ENCODE measurements around the gene TRIM63.

Gene TRIM63

GRCh38 chr1:26078286-26079177 is 11.1 kb upstream of the TRIM63 start:
- DNase-seq (ENCODE audit: low spot score) = no peak
- no peak for TF ChIP-seq CTCF (IDR thresholded peaks at IDR 0.05)
- H3K4me3 ChIP-seq = no peak overlapping the region
- H3K27ac ChIP-seq = no peak overlapping the region

GRCh38 chr1:26077524-26077923 is 10.1 kb upstream of the TRIM63 start:
- no peak for DNase-seq (ENCODE audit: low spot score)
- H3K4me3 ChIP-seq = no peak overlapping the region
- TF ChIP-seq CTCF (IDR thresholded peaks at IDR 0.05) = no peak
- no peak overlapping the region for H3K27ac ChIP-seq

- TF ChIP-seq CTCF (IDR thresholded peaks at IDR 0.05) = no peak
- DNase-seq (ENCODE audit: low spot score) = no peak
- H3K4me3 ChIP-seq = no peak overlapping the region
- H3K27ac ChIP-seq = no peak overlapping the region
Measured at GRCh38 chr1:26075421-26076144, 8.2 kb upstream of the TRIM63 start.

GRCh38 chr1:26072305-26072704 is 4.9 kb upstream of the TRIM63 start:
- DNase-seq (ENCODE audit: low spot score) = no peak
- TF ChIP-seq CTCF (IDR thresholded peaks at IDR 0.05) = no peak
- Histone ChIP-seq H3K27ac (no peak overlapping the region), H3K4me3 (no peak overlapping the region)

- no peak overlapping the region for H3K27ac ChIP-seq
- H3K4me3 ChIP-seq = no peak overlapping the region
- TF ChIP-seq CTCF (IDR thresholded peaks at IDR 0.05) = no peak
- DNase-seq (ENCODE audit: low spot score) = no peak
Measured at GRCh38 chr1:26070963-26071342, 3.5 kb upstream of the TRIM63 start.

- no peak overlapping the region for H3K27ac ChIP-seq
- H3K4me3 ChIP-seq = no peak overlapping the region
- TF ChIP-seq CTCF (IDR thresholded peaks at IDR 0.05) = no peak
- no peak for DNase-seq (ENCODE audit: low spot score)
Measured at GRCh38 chr1:26070296-26070962, 3.0 kb upstream of the TRIM63 start.
